Thyroid gland (tissue), 4 donors: ENCODE measurements around the gene XPO1. TPM values are rescaled to one million over a fixed set of nuclear protein-coding genes. Genes with fewer than 3 reads are reported as not detected.

Source experiments
- DNase-seq, 2 donors: peaks; one replicate each; pipeline ENCODE4 v3.0.0-alpha.2; 2019
- H3K27ac ChIP-seq, 3 donors: fragments of 200-600 bp; sonication (generic); 1 replicate in 2 of 3; 2 replicates in 1 of 3; pipeline ENCODE4 v1.5.1; 2016 to 2019; ENCODE audit warnings: mild to moderate bottlenecking in 1 of 3, moderate library complexity in 1 of 3
- H3K27me3 ChIP-seq: fragments of 200-600 bp; sonication (generic); one replicate; pipeline ENCODE4 v1.5.1; 2019
- H3K36me3 ChIP-seq, 2 donors: fragments of 200-600 bp; sonication (generic); one replicate each; pipeline ENCODE4 v1.5.1; 2016 to 2019
- H3K4me1 ChIP-seq, 2 donors: fragments of 200-600 bp; sonication (generic); one replicate each; pipeline ENCODE4 v1.5.1; 2017 to 2019
- H3K4me3 ChIP-seq, 3 donors: fragments of 200-600 bp; sonication (generic); replicated peaks in 1 of 3; 1 replicate in 2 of 3; 2 replicates in 1 of 3; pipeline ENCODE4 v1.5.1; 2016; ENCODE audit warnings: mild to moderate bottlenecking in 1 of 3
- H3K9me3 ChIP-seq: fragments of 200-600 bp; sonication (generic); one replicate; pipeline ENCODE4 v1.5.1; 2017
- CTCF ChIP-seq, 6 experiments: fragments of 200-600 bp in 3 of 6; fragments of 450-650 bp in 3 of 6; sonication (generic) in 3 of 6; IDR thresholded peaks; one replicate each; pipeline ENCODE4 v1.5.1; 2016 to 2019; ENCODE audit warnings: antibody characterized with exemption in 6 of 6, mild to moderate bottlenecking in 2 of 6, inconsistent platforms in 1 of 6, moderate library complexity in 1 of 6
- POLR2A ChIP-seq, 2 donors: fragments of 450-650 bp; IDR thresholded peaks; one replicate each; pipeline ENCODE4 v1.6.1; 2017; ENCODE audit warnings: antibody characterized with exemption in 2 of 2, mild to moderate bottlenecking in 2 of 2, moderate library complexity in 1 of 2
- WGBS, 2 donors: methylation state at CpG; one replicate each; pipeline ENCODE4 v1.1.5; 2017; 5-methylcytosine and 5-hydroxymethylcytosine counted together
- intact Hi-C: fragments of 100-400 bp; cut with DNase I; formaldehyde crosslinking; loops from one replicate; pipeline ENCODE4 v1.15.1; 2023
- total RNA-seq, 4 donors: library from RNA; depleted of rRNA; stranded (reverse); fragments of >200 nt; gene quantifications; one replicate each; pipeline ENCODE4 v1.2.3, GENCODE V29; 2016

Gene XPO1
- total RNA-seq, 4 donors from 2014 or later = 104 to 128 (median 118) TPM

GRCh38 chr2:61581716-61582115 lies 43.6 kb upstream of the XPO1 start:
- no peak for DNase-seq
- no peak overlapping the region for H3K4me3 ChIP-seq
- H3K27ac ChIP-seq = no peak overlapping the region
- no peaks in the 10 kb centered on the region for H3K9me3 ChIP-seq
- no peaks in the 10 kb centered on the region for H3K27me3 ChIP-seq
- 100% methylated on average over 1 of the region's 1 CpG for WGBS, 2 donors
- no peak for TF ChIP-seq POLR2A (IDR thresholded peaks at IDR 0.05)
- no peak for TF ChIP-seq CTCF (IDR thresholded peaks at IDR 0.05)
- H3K4me1 ChIP-seq = peaks cover 0 to 8% of the 10 kb centered on the region in 2 donors
- H3K36me3 ChIP-seq = no peaks in the 10 kb centered on the region
- intact Hi-C loops = no loop called here

GRCh38 chr2:61575447-61575859 lies 37.3 kb upstream of the XPO1 start:
- Histone ChIP-seq H3K27ac (no peak overlapping the region), H3K27me3 (no peaks in the 10 kb centered on the region), H3K4me3 (no peak overlapping the region), H3K36me3 (no peaks in the 10 kb centered on the region), H3K4me1 (no peaks in the 10 kb centered on the region), H3K9me3 (no peaks in the 10 kb centered on the region)
- DNase-seq = no peak
- 30 to 32% methylated on average over 3 of the region's 3 CpGs for WGBS, 2 donors
- no peak for TF ChIP-seq CTCF (IDR thresholded peaks at IDR 0.05)
- no peak for TF ChIP-seq POLR2A (IDR thresholded peaks at IDR 0.05)
- intact Hi-C loops = no loop called here

GRCh38 chr2:61566566-61566965 lies 28.4 kb upstream of the XPO1 start:
- WGBS, 2 donors = 91 to 92% methylated on average over 7 of the region's 7 CpGs
- intact Hi-C loops = no loop called here
- no peaks in the 10 kb centered on the region for H3K36me3 ChIP-seq

GRCh38 chr2:61562615-61563014 lies 24.5 kb upstream of the XPO1 start:
- Histone ChIP-seq H3K27ac (no peak overlapping the region), H3K4me1 (no peaks in the 10 kb centered on the region), H3K4me3 (no peak overlapping the region), H3K36me3 (no peaks in the 10 kb centered on the region), H3K27me3 (no peaks in the 10 kb centered on the region), H3K9me3 (no peaks in the 10 kb centered on the region)
- no peak for DNase-seq
- intact Hi-C loops = no loop called here
- 92 to 94% methylated on average over 2 of the region's 2 CpGs for WGBS, 2 donors
- TF ChIP-seq POLR2A (IDR thresholded peaks at IDR 0.05) = no peak
- no peak for TF ChIP-seq CTCF (IDR thresholded peaks at IDR 0.05)

More at GRCh38 chr2:61566566-61566965, 28.4 kb upstream of the XPO1 start:
- Histone ChIP-seq H3K4me3 (no peak overlapping the region), H3K27me3 (no peaks in the 10 kb centered on the region), H3K4me1 (no peaks in the 10 kb centered on the region), H3K27ac (no peak overlapping the region), H3K9me3 (no peaks in the 10 kb centered on the region)
- DNase-seq = no peak
- TF ChIP-seq POLR2A (IDR thresholded peaks at IDR 0.05) = no peak
- TF ChIP-seq CTCF (IDR thresholded peaks at IDR 0.05) = no peak

- Histone ChIP-seq H3K27me3 (no peaks in the 10 kb centered on the region), H3K9me3 (no peaks in the 10 kb centered on the region), H3K4me1 (no peaks in the 10 kb centered on the region), H3K36me3 (no peaks in the 10 kb centered on the region), H3K4me3 (no peak overlapping the region), H3K27ac (no peak overlapping the region)
- TF ChIP-seq POLR2A (IDR thresholded peaks at IDR 0.05) = no peak
- TF ChIP-seq CTCF (IDR thresholded peaks at IDR 0.05) = no peak
- 74 to 80% methylated on average over 5 of the region's 5 CpGs for WGBS, 2 donors
- DNase-seq = no peak
- intact Hi-C loops = no loop called here
These were observed 20.0 kb upstream of the XPO1 start for GRCh38 chr2:61558160-61558559.
